ENCODE results near the gene CORIN. TPM values are rescaled to one million over a fixed set of nuclear protein-coding genes. Genes with fewer than 3 reads are reported as not detected.

CORIN gene
- total and polyA plus RNA-seq, 11 donors: 5.6 to 130 (median 40.1) TPM

DNA sequence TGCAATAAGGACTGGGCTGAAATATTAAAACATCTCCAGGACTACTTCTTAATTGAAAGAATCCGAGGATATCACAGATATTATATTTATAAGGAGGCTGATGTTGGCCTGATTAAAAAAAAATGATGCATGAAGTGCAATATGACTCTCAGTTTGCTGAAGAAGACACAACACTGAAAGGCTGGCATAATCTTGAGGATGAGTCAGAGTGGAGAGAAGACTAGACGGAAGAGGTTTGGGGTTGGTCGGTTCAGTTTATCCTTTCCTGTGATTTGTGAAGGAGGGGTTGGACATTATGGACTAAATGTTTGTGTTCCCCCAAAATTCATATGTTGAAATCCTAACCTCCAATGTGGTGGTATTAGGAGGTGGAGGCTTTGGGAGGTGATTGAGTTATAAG lies 170.3 kb downstream of the CORIN start:
- Histone ChIP-seq H3K4me3 (no peak overlapping the region), H3K27ac (no peak overlapping the region), H3K9me3 (no peaks in the 10 kb centered on the region), H3K36me3 (no peaks in the 10 kb centered on the region), H3K4me1 (no peaks in the 10 kb centered on the region), H3K27me3 (no peaks in the 10 kb centered on the region)
- DNase-seq (no peak), ATAC-seq (no peak)
- intact Hi-C loops (cut with DNase I): loop anchor here in 9 of 10 donors (5.0 to 10.0 kb wide), 4 partner anchors 265 to 417 kb away; no protein-coding TSS in a partner anchor
- TF ChIP-seq POLR2A (IDR thresholded peaks at IDR 0.05) (no peak), CTCF (IDR thresholded peaks at IDR 0.05) (no peak)
- WGBS, 4 donors: 83 to 89% (median 86%) methylated on average over 3 of the region's 3 CpGs

DNA sequence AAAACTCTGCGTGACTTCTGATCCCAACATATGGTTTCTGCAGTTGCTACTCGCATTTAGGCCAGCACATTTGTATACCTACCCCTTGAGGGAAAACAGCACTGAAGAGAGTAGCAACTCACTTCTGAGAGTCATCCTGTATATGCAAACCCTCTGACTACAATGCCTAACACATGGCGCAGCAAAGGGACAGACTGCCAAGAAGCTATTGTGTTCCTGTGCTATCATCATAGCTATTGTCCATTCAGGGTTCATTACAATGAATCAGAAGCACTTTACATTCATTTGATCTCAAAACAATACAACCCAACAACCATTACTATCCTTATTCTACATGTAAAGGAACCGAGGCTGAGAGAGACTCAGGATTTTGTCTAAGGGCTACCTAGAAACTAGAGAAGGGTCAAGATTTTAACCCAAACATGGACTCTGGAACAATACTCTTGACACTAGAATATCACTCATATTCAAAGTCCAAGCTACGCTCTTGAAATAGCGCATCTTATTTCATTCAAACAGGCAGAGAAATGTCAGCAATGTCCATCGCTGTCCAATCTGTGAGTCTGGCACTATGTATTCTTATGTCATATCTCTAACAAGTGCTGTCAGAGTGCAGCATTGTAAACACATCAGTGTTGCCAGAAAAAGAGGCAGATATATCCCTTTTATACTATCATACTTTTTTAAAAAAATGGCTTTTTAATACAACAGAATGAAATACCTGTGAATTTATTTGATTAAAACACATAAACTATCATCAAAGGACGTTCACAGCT lies 173.6 kb downstream of the CORIN start:
- Histone ChIP-seq H3K9me3 (no peaks in the 10 kb centered on the region), H3K4me3 (no peak overlapping the region), H3K4me1 (no peaks in the 10 kb centered on the region), H3K36me3 (peaks cover 0 to 7% (median 0%) of the 10 kb centered on the region in 9 donors), H3K27ac (no peak overlapping the region), H3K27me3 (no peaks in the 10 kb centered on the region)
- DNase-seq (no peak), ATAC-seq (peak in 1 of 4 donors; percentile 33)
- intact Hi-C loops (cut with DNase I): loop anchor here in 4 of 10 donors (10.0 kb wide), 2 partner anchors 271 to 421 kb away; no protein-coding TSS in a partner anchor
- WGBS, 4 donors: 67 to 72% (median 70%) methylated on average over 8 of the region's 8 CpGs
- TF ChIP-seq CTCF (IDR thresholded peaks at IDR 0.05): no peak
- no peak for TF ChIP-seq POLR2A (IDR thresholded peaks at IDR 0.05)

DNA sequence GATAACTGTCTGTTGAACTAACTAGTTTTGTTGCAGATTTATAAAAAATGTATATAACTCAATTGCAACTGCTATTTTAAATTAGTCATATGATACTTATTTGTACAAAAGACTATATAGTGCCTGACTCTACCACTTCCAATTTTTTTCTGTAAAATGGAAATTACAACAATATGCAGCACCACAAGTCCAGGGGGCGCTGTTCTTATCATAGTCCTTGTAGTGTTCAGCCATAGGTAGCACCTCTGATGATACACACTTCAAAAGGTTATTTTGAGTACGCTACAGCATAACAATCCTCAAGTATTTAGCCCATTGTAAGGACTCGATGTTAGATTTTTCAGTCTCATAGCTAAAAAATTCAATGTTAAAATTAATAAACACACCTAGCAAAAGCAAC lies 174.9 kb downstream of the CORIN start:
- no peak for DNase-seq
- Histone ChIP-seq H3K4me3 (no peak overlapping the region), H3K4me1 (no peaks in the 10 kb centered on the region), H3K27me3 (no peaks in the 10 kb centered on the region), H3K36me3 (peaks cover 0 to 7% (median 0%) of the 10 kb centered on the region in 9 donors), H3K9me3 (no peaks in the 10 kb centered on the region), H3K27ac (no peak overlapping the region)
- TF ChIP-seq POLR2A (IDR thresholded peaks at IDR 0.05) (no peak), CTCF (IDR thresholded peaks at IDR 0.05) (peak in 5 of 12 donors; percentile 5 to 25 (median 17))
- WGBS, 4 donors: 82 to 91% (median 85%) methylated on average over 3 of the region's 3 CpGs
- intact Hi-C loops (cut with DNase I): loop anchor here in 4 of 10 donors (10.0 kb wide), 2 partner anchors 272 to 422 kb away; no protein-coding TSS in a partner anchor
- ATAC-seq: no peak

DNA sequence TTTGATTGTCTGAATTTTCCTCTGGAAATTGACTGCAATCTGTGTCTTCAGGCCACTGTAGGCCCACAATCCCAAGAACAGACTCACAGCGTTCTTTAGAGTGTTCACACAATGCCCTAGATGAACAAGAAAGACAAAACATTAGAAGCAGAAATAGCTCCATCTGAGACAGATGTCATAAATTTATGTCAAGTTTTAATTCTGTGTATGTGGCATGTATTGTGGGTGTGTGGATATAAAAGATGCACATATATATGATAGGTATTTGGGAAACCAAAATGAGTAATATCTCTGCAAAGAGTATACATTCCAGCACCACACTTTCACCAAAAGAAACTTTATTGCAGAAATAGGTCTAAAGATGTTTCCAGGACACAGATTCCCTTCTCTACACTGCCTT lies 176.1 kb downstream of the CORIN start:
- ATAC-seq: no peak
- no peaks in the 10 kb centered on the region for H3K4me1 ChIP-seq
- intact Hi-C loops (cut with DNase I): loop anchor here in 4 of 10 donors (10.0 kb wide), 2 partner anchors 273 to 423 kb away; no protein-coding TSS in a partner anchor
- no peak overlapping the region for H3K27ac ChIP-seq
- no peak overlapping the region for H3K4me3 ChIP-seq
- no peaks in the 10 kb centered on the region for H3K9me3 ChIP-seq
- DNase-seq: no peak
- peaks cover 0 to 7% (median 0%) of the 10 kb centered on the region in 9 donors for H3K36me3 ChIP-seq
- TF ChIP-seq CTCF (IDR thresholded peaks at IDR 0.05): no peak
- no peak for TF ChIP-seq POLR2A (IDR thresholded peaks at IDR 0.05)
- no peaks in the 10 kb centered on the region for H3K27me3 ChIP-seq
- 82 to 100% (median 88%) methylated on average over 1 of the region's 1 CpG for WGBS, 4 donors
